ENCODE data around the gene AGAP1.

DNA sequence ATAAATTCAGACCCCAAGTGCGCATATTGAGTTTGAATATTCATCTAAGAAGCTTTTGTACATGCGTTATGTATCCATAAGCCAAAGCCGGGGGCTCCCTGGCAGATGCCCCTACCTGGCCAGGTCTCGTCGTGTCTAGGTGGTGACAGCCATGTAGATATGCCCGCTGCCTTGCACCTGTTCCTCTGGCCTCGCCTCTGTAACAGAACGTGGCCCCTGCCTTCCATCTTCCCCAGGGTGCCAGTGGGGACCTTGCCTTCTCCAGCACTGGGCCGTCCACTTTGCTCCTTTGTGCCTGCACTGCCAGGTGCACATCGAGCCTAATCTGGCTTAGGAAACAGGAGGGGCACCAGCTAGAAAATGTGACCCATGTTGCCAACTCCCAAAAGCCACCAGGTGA, 198.2 kb downstream of the AGAP1 start:
- TF ChIP-seq, protein P1, sequence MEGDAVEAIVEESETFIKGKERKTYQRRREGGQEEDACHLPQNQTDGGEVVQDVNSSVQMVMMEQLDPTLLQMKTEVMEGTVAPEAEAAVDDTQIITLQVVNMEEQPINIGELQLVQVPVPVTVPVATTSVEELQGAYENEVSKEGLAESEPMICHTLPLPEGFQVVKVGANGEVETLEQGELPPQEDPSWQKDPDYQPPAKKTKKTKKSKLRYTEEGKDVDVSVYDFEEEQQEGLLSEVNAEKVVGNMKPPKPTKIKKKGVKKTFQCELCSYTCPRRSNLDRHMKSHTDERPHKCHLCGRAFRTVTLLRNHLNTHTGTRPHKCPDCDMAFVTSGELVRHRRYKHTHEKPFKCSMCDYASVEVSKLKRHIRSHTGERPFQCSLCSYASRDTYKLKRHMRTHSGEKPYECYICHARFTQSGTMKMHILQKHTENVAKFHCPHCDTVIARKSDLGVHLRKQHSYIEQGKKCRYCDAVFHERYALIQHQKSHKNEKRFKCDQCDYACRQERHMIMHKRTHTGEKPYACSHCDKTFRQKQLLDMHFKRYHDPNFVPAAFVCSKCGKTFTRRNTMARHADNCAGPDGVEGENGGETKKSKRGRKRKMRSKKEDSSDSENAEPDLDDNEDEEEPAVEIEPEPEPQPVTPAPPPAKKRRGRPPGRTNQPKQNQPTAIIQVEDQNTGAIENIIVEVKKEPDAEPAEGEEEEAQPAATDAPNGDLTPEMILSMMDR (IDR thresholded peaks at IDR 0.05) = no peak
- TF ChIP-seq POLR2A (IDR thresholded peaks at IDR 0.05) = no peak
- no peak for TF ChIP-seq POLR2AphosphoS5 (IDR thresholded peaks at IDR 0.05)
